Calu3 (cell line): ENCODE measurements around the gene RPS19. TPM values are rescaled to one million over a fixed set of nuclear protein-coding genes. Genes with fewer than 3 reads are reported as not detected.
A peak's percentile ranks its signal among the peaks of the same experiment; 100 is the strongest.

Experiments
- BruUV-seq: library from RNA; stranded (reverse); fragments of 400-500 nt; replicated peaks from 2 replicates; lab custom pipeline; 2021; lab: Mats Ljungman, UMichigan
- CTCF ChIA-PET: fragments of 300-600 bp; sonication (Branson Sonifier 250); formaldehyde crosslinking; loops from one replicate; lab custom pipeline; 2022; ENCODE audit warnings: antibody characterized with exemption; lab: Charles Lee
- DNase-seq: peaks from one replicate; pipeline ENCODE4 v3.0.0; 2022
- H3K27ac Mint-ChIP-seq: one replicate; pipeline ENCODE4 v1.8.0; 2022; ENCODE audit warnings: mixed read lengths; ENCODE audit not compliant: unreplicated experiment
- H3K27me3 Mint-ChIP-seq: one replicate; pipeline ENCODE4 v1.8.0; 2022; ENCODE audit warnings: mixed read lengths; ENCODE audit not compliant: unreplicated experiment
- H3K36me3 Mint-ChIP-seq: one replicate; pipeline ENCODE4 v1.8.0; 2022; ENCODE audit warnings: mild to moderate bottlenecking, moderate library complexity, mixed read lengths; ENCODE audit not compliant: insufficient read depth, unreplicated experiment
- H3K4me1 Mint-ChIP-seq: one replicate; pipeline ENCODE4 v1.8.0; 2022; ENCODE audit warnings: mild to moderate bottlenecking, low read depth, mixed read lengths; ENCODE audit not compliant: unreplicated experiment
- H3K4me3 Mint-ChIP-seq: one replicate; pipeline ENCODE4 v1.8.0; 2022; ENCODE audit warnings: mild to moderate bottlenecking, low read depth, moderate library complexity, mixed read lengths; ENCODE audit not compliant: unreplicated experiment
- H3K9me3 Mint-ChIP-seq: one replicate; pipeline ENCODE4 v1.8.0; 2022; ENCODE audit warnings: low read depth, mixed read lengths; ENCODE audit not compliant: unreplicated experiment
- intact Hi-C: fragments of 100-400 bp; cut with micrococcal nuclease; formaldehyde crosslinking; loops from one replicate; pipeline ENCODE4 v1.10.0; 2022; ENCODE audit not compliant: unreplicated experiment
- total RNA-seq: library from RNA; stranded (reverse); gene quantifications from 2 replicates; pipeline ENCODE4 v1.2.3, GENCODE V29; 2022
- TF ChIP-seq, protein P1 (sequence below): fragments of 200-600 bp; IDR thresholded peaks from one replicate; pipeline ENCODE4 v1.8.0; 2022; ENCODE audit warnings: antibody characterized with exemption; ENCODE audit not compliant: unreplicated experiment

Gene RPS19
- total RNA-seq, 1 experiment from 2014 or later = 2,220 TPM

DNA sequence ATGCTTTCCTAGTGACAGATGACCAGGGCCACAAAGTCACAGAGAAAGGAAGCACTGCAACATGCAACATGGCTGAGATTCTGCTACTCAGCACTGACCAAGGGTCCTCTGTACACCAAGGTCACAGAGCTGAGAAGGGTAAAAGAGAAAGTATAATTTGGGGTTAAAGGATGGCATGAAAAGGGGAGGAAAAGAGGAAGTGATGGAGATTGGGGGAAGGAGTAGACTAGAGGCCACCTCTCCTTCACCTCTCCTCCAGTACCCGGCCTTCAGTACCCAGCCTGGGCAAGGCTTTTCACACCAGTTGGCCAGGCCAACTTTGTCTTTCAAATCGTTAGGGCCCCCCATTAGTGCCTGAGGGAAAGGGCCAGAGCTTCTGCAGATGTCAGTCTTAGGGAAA is 6.3 kb upstream of the RPS19 start:
- no TSS peak for BruUV-seq
- DNase-seq = no peak
- CTCF ChIA-PET = no interaction called here
- Mint-ChIP-seq H3K27me3 (peaks cover 68% of the 10 kb centered on the region), H3K27ac (no peak overlapping the region), H3K4me3 (no peak overlapping the region), H3K4me1 (no peaks in the 10 kb centered on the region), H3K36me3 (no peaks in the 10 kb centered on the region), H3K9me3 (no peaks in the 10 kb centered on the region)
- intact Hi-C loops = no loop called here
- TF ChIP-seq, protein P1, sequence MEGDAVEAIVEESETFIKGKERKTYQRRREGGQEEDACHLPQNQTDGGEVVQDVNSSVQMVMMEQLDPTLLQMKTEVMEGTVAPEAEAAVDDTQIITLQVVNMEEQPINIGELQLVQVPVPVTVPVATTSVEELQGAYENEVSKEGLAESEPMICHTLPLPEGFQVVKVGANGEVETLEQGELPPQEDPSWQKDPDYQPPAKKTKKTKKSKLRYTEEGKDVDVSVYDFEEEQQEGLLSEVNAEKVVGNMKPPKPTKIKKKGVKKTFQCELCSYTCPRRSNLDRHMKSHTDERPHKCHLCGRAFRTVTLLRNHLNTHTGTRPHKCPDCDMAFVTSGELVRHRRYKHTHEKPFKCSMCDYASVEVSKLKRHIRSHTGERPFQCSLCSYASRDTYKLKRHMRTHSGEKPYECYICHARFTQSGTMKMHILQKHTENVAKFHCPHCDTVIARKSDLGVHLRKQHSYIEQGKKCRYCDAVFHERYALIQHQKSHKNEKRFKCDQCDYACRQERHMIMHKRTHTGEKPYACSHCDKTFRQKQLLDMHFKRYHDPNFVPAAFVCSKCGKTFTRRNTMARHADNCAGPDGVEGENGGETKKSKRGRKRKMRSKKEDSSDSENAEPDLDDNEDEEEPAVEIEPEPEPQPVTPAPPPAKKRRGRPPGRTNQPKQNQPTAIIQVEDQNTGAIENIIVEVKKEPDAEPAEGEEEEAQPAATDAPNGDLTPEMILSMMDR = no peak

DNA sequence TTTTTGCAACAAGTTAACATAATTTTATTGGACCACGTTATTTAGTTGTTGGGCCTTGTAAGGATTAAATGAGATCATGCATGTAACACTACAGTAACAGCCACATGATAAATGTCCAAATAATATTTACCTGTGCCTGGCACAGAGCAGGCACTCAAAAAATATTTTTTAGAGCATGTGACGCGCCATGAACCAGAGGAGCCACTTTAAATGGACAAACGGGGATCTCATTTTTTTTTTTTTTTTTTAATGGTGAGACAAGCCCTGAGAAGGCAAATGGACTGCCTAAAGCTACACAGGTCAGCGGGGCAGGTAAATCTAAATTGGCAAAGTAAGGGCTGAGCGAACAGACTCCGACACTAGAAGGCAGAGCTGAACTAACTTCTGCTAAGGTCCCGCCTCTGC is 840 bp upstream of the RPS19 start:
- Mint-ChIP-seq H3K4me1 (peaks cover 29% of the 10 kb centered on the region), H3K27ac (peak overlapping the region; percentile 86), H3K9me3 (no peaks in the 10 kb centered on the region), H3K27me3 (peaks cover 14% of the 10 kb centered on the region), H3K36me3 (peaks cover 51% of the 10 kb centered on the region), H3K4me3 (peak overlapping the region; percentile 80)
- DNase-seq = no peak
- TF ChIP-seq, protein P1 = no peak
- CTCF ChIA-PET = interaction anchor here (0.6 to 2.5 kb wide), 13 partner anchors 9 to 734 kb away, joined by 3 to 11 read pairs (median 5); no protein-coding TSS in a partner anchor
- intact Hi-C loops = no loop called here
- TSS peak; percentile 86 for BruUV-seq

DNA sequence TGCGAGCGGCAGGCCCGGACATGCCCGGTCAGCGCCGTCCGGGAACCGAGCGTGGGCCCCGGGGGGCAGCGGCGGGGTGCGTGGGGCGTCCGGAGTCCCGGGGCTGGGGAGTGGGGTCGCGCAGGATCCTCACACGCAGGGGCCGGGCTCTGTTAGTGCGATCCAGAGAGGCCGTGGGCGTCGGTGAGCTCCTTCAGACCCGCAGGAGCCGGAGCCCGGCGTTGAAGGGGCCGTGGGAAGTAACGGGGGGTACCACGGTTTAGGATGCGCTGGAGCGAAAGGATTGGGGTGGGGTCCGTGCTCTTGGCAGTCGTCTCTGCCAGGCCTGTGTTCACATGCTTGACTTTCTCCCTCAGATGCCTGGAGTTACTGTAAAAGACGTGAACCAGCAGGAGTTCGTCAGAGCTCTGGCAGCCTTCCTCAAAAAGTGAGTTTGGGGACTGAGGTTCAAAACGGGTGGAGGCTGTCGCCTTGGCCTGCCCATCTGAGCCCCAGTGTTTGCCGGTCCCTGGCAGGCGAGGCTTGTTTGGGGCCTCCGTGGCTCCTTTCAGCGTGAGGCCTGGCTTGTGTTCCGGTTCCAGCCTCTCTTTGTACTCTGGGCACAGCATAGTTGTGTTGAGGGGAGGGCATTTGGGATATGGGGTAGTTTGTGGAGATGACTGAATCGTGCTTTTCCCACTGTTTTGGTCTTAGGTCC is 512 bp downstream of the RPS19 start:
- H3K9me3 Mint-ChIP-seq = no peaks in the 10 kb centered on the region
- TF ChIP-seq, protein P1 = no peak
- H3K27ac Mint-ChIP-seq = peak overlapping the region; percentile 86
- BruUV-seq = no TSS peak
- peaks cover 65% of the 10 kb centered on the region for H3K36me3 Mint-ChIP-seq
- peaks cover under 1% of the 10 kb centered on the region for H3K27me3 Mint-ChIP-seq
- peak overlapping the region; percentile 80 for H3K4me3 Mint-ChIP-seq
- intact Hi-C loops = no loop called here
- DNase-seq = no peak
- peaks cover 34% of the 10 kb centered on the region for H3K4me1 Mint-ChIP-seq
- CTCF ChIA-PET = interaction anchor here (1.2 to 2.5 kb wide), 8 partner anchors 10 to 174 kb away, joined by 3 to 11 read pairs (median 8); no protein-coding TSS in a partner anchor

DNA sequence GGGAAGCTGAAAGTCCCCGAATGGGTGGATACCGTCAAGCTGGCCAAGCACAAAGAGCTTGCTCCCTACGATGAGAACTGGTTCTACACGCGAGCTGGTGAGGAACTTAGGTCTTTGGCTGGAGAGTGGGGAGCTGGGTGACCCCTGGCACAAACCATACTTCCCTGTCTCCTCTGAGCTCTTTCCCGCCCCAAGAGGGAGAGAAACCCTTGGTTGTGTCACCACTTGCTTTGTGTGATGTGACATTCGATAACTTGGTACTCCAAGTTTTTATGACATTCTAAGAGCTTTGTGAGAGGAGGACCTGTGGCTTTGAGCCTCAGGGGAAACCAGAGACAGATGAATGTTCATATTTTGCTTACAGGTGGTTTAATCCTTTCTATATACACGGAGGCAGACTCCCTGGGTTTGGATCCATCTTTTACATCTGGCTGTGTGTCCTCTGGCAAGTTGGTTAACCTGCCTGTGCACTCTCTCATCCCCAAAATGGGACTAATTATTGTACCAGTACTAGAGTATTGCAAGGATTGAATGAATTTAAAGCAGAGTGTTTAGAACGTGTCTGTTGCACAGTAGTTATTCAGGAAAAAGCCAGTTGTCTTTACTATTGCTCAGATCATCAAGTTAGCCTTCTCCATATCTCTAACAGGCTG is 1.2 kb downstream of the RPS19 start:
- Mint-ChIP-seq H3K36me3 (peaks cover 72% of the 10 kb centered on the region), H3K27ac (peak overlapping the region; percentile 86), H3K9me3 (no peaks in the 10 kb centered on the region), H3K4me3 (peak overlapping the region; percentile 80), H3K4me1 (peaks cover 38% of the 10 kb centered on the region), H3K27me3 (no peaks in the 10 kb centered on the region)
- BruUV-seq = no TSS peak
- CTCF ChIA-PET = interaction anchor here (1.9 to 2.5 kb wide), 3 partner anchors 9 to 27 kb away, joined by 5 to 11 read pairs (median 10); no protein-coding TSS in a partner anchor
- TF ChIP-seq, protein P1 = no peak
- intact Hi-C loops = no loop called here
- no peak for DNase-seq
